Measurements from ENCODE around the gene LPAR6.
"Not testable (repeated sequence)": the region's sequence is repeated elsewhere in the genome, so short reads cannot be mapped to it uniquely, and the experiment has no call there.

Gene LPAR6

GRCh38 chr13:48424212-48424611, 11.3 kb upstream of the LPAR6 start:
- Histone ChIP-seq H3K4me3 (ENCODE audit: low read length) (no peak overlapping the region), H3K4me2 (ENCODE audit: low read length) (no peak overlapping the region), H3K9me3 (ENCODE audit: insufficient read depth, low read length) (no peaks in the 10 kb centered on the region), H3K4me1 (ENCODE audit: low read length) (peaks cover 10% of the 10 kb centered on the region), H3K36me3 (replicated peaks; ENCODE audit: low read depth, low read length) (peaks cover 9% of the 10 kb centered on the region), H3K9ac (ENCODE audit: low read length) (no peak overlapping the region), H3K27me3 (ENCODE audit: low read depth, low read length) (no peaks in the 10 kb centered on the region), H3K79me2 (ENCODE audit: low read length) (no peaks in the 10 kb centered on the region; the same call in 1 of the 2 replicates), H2AFZ (ENCODE audit: low read depth, low read length) (no peak overlapping the region), H4K20me1 (ENCODE audit: insufficient read depth, low read length) (no peaks in the 10 kb centered on the region), H3K27ac (ENCODE audit: low read length) (no peak overlapping the region)
- TF ChIP-seq CTCF (IDR thresholded peaks at IDR 0.05; ENCODE audit: low read depth, low read length) = no peak
- TF ChIP-seq EZH2phosphoT487 (IDR thresholded peaks at IDR 0.05; ENCODE audit: low read depth) = no peak

GRCh38 chr13:48422003-48422402, 9.1 kb upstream of the LPAR6 start:
- not testable (repeated sequence) for H3K9ac ChIP-seq (ENCODE audit: low read length); H3K4me3 ChIP-seq (ENCODE audit: low read length); H3K4me1 ChIP-seq (ENCODE audit: low read length); H3K36me3 ChIP-seq (replicated peaks; ENCODE audit: low read depth, low read length); H3K27me3 ChIP-seq (ENCODE audit: low read depth, low read length); H4K20me1 ChIP-seq (ENCODE audit: insufficient read depth, low read length); H2AFZ ChIP-seq (ENCODE audit: low read depth, low read length); H3K27ac ChIP-seq (ENCODE audit: low read length); H3K79me2 ChIP-seq (ENCODE audit: low read length); H3K9me3 ChIP-seq (ENCODE audit: insufficient read depth, low read length); H3K4me2 ChIP-seq (ENCODE audit: low read length)

GRCh38 chr13:48415516-48415915, 2.6 kb upstream of the LPAR6 start:
- no peak overlapping the region for H3K4me3 ChIP-seq (ENCODE audit: low read length)
- H3K36me3 ChIP-seq (replicated peaks; ENCODE audit: low read depth, low read length) = peaks cover 26% of the 10 kb centered on the region
- no peak overlapping the region for H3K9ac ChIP-seq (ENCODE audit: low read length)
- no peak overlapping the region for H3K4me2 ChIP-seq (ENCODE audit: low read length)
- H3K27ac ChIP-seq (ENCODE audit: low read length) = no peak overlapping the region
- TF ChIP-seq CTCF (IDR thresholded peaks at IDR 0.05; ENCODE audit: low read depth, low read length) (no peak), EZH2phosphoT487 (IDR thresholded peaks at IDR 0.05; ENCODE audit: low read depth) (no peak)
- H3K79me2 ChIP-seq (ENCODE audit: low read length) = no peaks in the 10 kb centered on the region
- no peaks in the 10 kb centered on the region for H4K20me1 ChIP-seq (ENCODE audit: insufficient read depth, low read length)
- no peaks in the 10 kb centered on the region for H3K27me3 ChIP-seq (ENCODE audit: low read depth, low read length)
- no peaks in the 10 kb centered on the region for H3K9me3 ChIP-seq (ENCODE audit: insufficient read depth, low read length)
- peaks cover 3% of the 10 kb centered on the region; the same call in 1 of the 2 replicates for H3K4me1 ChIP-seq (ENCODE audit: low read length)
- H2AFZ ChIP-seq (ENCODE audit: low read depth, low read length) = no peak overlapping the region

- Histone ChIP-seq H3K79me2 (ENCODE audit: low read length) (no peaks in the 10 kb centered on the region), H4K20me1 (ENCODE audit: insufficient read depth, low read length) (no peaks in the 10 kb centered on the region), H3K9ac (ENCODE audit: low read length) (no peak overlapping the region), H2AFZ (ENCODE audit: low read depth, low read length) (no peak overlapping the region), H3K4me2 (ENCODE audit: low read length) (no peak overlapping the region), H3K4me3 (ENCODE audit: low read length) (no peak overlapping the region), H3K9me3 (ENCODE audit: insufficient read depth, low read length) (no peaks in the 10 kb centered on the region), H3K27me3 (ENCODE audit: low read depth, low read length) (no peaks in the 10 kb centered on the region), H3K27ac (ENCODE audit: low read length) (no peak overlapping the region), H3K4me1 (ENCODE audit: low read length) (peaks cover 3% of the 10 kb centered on the region; the same call in 1 of the 2 replicates), H3K36me3 (replicated peaks; ENCODE audit: low read depth, low read length) (peaks cover 26% of the 10 kb centered on the region)
- TF ChIP-seq CTCF (IDR thresholded peaks at IDR 0.05; ENCODE audit: low read depth, low read length) = no peak
- TF ChIP-seq EZH2phosphoT487 (IDR thresholded peaks at IDR 0.05; ENCODE audit: low read depth) = no peak
Measured at GRCh38 chr13:48414501-48414900, 1.6 kb upstream of the LPAR6 start.

Data from OCI-LY3 (cell line).